Upper lobe of left lung (tissue), 6 donors: Measurements from ENCODE around the gene BCAS3. TPM values are rescaled to one million over a fixed set of nuclear protein-coding genes. Genes with fewer than 3 reads are reported as not detected.

ENCODE experiments used
- ATAC-seq, 2 donors: fragments of 200-7000 bp; cut with Tn5 transposase; one replicate each; pipeline ENCODE4 v1.9.1; 2022; ENCODE audit warnings: mild to moderate bottlenecking in 2 of 2, moderate library complexity in 2 of 2; ENCODE audit not compliant: low FRiP score in 2 of 2
- DNase-seq, 2 donors: peaks; one replicate each; pipeline ENCODE4 v3.0.0-alpha.2; 2019 to 2020
- H3K27ac ChIP-seq, 4 donors: fragments of 200-600 bp; sonication (generic); one replicate each; pipeline ENCODE4 v1.5.1; 2016 to 2019
- H3K27me3 ChIP-seq, 4 donors: fragments of 200-600 bp; sonication (generic); one replicate each; pipeline ENCODE4 v1.5.1; 2017 to 2019
- H3K36me3 ChIP-seq, 4 donors: fragments of 200-600 bp; sonication (generic); one replicate each; pipeline ENCODE4 v1.5.1; 2016 to 2019
- H3K4me1 ChIP-seq, 4 donors: fragments of 200-600 bp; sonication (generic); one replicate each; pipeline ENCODE4 v1.5.1; 2018 to 2019
- H3K4me3 ChIP-seq, 4 donors: fragments of 200-600 bp; sonication (generic); one replicate each; pipeline ENCODE4 v1.5.1; 2017 to 2019; ENCODE audit warnings: mild to moderate bottlenecking in 2 of 4, moderate library complexity in 1 of 4
- H3K9me3 ChIP-seq, 4 donors: fragments of 200-600 bp; sonication (generic); one replicate each; pipeline ENCODE4 v1.5.1; 2018 to 2019
- CTCF ChIP-seq, 6 experiments: fragments of 450-650 bp in 4 of 6; fragments of 200-600 bp in 2 of 6; sonication (generic) in 2 of 6; IDR thresholded peaks; one replicate each; pipeline ENCODE4 v1.5.1; 2016 to 2019; ENCODE audit warnings: antibody characterized with exemption in 6 of 6
- EP300 ChIP-seq, 4 donors: sonication (generic); formaldehyde crosslinking; IDR thresholded peaks; one replicate each; pipeline ENCODE4 v1.5.1; 2017; ENCODE audit warnings: antibody characterized with exemption in 4 of 4, control low read depth in 2 of 4
- POLR2A ChIP-seq, 4 donors: fragments of 450-650 bp; IDR thresholded peaks; one replicate each; pipeline ENCODE4 v1.5.1; 2016 to 2017; ENCODE audit warnings: antibody characterized with exemption in 4 of 4, mild to moderate bottlenecking in 2 of 4
- POLR2AphosphoS5 ChIP-seq, 2 donors: sonication (generic); formaldehyde crosslinking; IDR thresholded peaks; one replicate each; pipeline ENCODE4 v1.5.1; 2017; ENCODE audit warnings: antibody characterized with exemption in 2 of 2
- WGBS, 2 donors: methylation state at CpG; one replicate each; pipeline ENCODE4 v1.1.5; 2017 to 2018; 5-methylcytosine and 5-hydroxymethylcytosine counted together
- total RNA-seq, 6 donors: library from RNA; depleted of rRNA in 4 of 6; stranded (reverse); fragments of >200 nt in 4 of 6; gene quantifications; one replicate each; pipeline versions ENCODE4 v1.1.0 to v1.2.1, GENCODE V29; 2016 to 2021
- donor health status: DM: no; HTN: no; CAD: no; lungs with moderate emphysema.
- donor health status: DM: no; HTN: yes; CAD: no; lungs with severe emphysema.

Gene BCAS3
- total RNA-seq, 6 donors from 2014 or later = 20.1 to 111 (median 37.0) TPM

GRCh38 chr17:61223725-61224124 is 546.1 kb downstream of the BCAS3 start:
- H3K4me1 ChIP-seq = peaks cover 11 to 28% (median 20%) of the 10 kb centered on the region in 4 donors
- no peak overlapping the region for H3K27ac ChIP-seq
- H3K4me3 ChIP-seq = no peak overlapping the region
- ATAC-seq (no peak), DNase-seq (no peak)
- no peaks in the 10 kb centered on the region for H3K9me3 ChIP-seq
- H3K27me3 ChIP-seq = no peaks in the 10 kb centered on the region
- no peaks in the 10 kb centered on the region for H3K36me3 ChIP-seq
- TF ChIP-seq POLR2AphosphoS5 (IDR thresholded peaks at IDR 0.05) (no peak), CTCF (IDR thresholded peaks at IDR 0.05) (no peak), EP300 (IDR thresholded peaks at IDR 0.05) (no peak), POLR2A (IDR thresholded peaks at IDR 0.05) (no peak)
- WGBS, 2 donors = 93 to 97% methylated on average over 1 of the region's 1 CpG

GRCh38 chr17:61225178-61225882 is 547.7 kb downstream of the BCAS3 start:
- ATAC-seq = no peak
- peaks cover 0 to 16% (median 13%) of the 10 kb centered on the region in 4 donors for H3K4me1 ChIP-seq
- H3K27me3 ChIP-seq = no peaks in the 10 kb centered on the region
- DNase-seq = no peak
- no peak overlapping the region for H3K4me3 ChIP-seq
- TF ChIP-seq EP300 (IDR thresholded peaks at IDR 0.05) (no peak), POLR2AphosphoS5 (IDR thresholded peaks at IDR 0.05) (no peak), CTCF (IDR thresholded peaks at IDR 0.05) (no peak), POLR2A (IDR thresholded peaks at IDR 0.05) (no peak)
- no peaks in the 10 kb centered on the region for H3K9me3 ChIP-seq
- no peaks in the 10 kb centered on the region for H3K36me3 ChIP-seq
- H3K27ac ChIP-seq = no peak overlapping the region
- WGBS, 2 donors = 70 to 73% methylated on average over 5 of the region's 5 CpGs

GRCh38 chr17:61227866-61228265 is 550.2 kb downstream of the BCAS3 start:
- TF ChIP-seq CTCF (IDR thresholded peaks at IDR 0.05) (no peak), EP300 (IDR thresholded peaks at IDR 0.05) (no peak), POLR2AphosphoS5 (IDR thresholded peaks at IDR 0.05) (no peak), POLR2A (IDR thresholded peaks at IDR 0.05) (no peak)
- H3K4me3 ChIP-seq = no peak overlapping the region
- H3K36me3 ChIP-seq = no peaks in the 10 kb centered on the region
- H3K27me3 ChIP-seq = no peaks in the 10 kb centered on the region
- no peak overlapping the region for H3K27ac ChIP-seq
- ATAC-seq (no peak), DNase-seq (no peak)
- no peaks in the 10 kb centered on the region for H3K9me3 ChIP-seq
- peaks cover 0 to 2% (median 0%) of the 10 kb centered on the region in 4 donors for H3K4me1 ChIP-seq

GRCh38 chr17:61230461-61230860 is 552.8 kb downstream of the BCAS3 start:
- ATAC-seq (no peak), DNase-seq (no peak)
- TF ChIP-seq EP300 (IDR thresholded peaks at IDR 0.05) (no peak), POLR2AphosphoS5 (IDR thresholded peaks at IDR 0.05) (no peak), POLR2A (IDR thresholded peaks at IDR 0.05) (no peak), CTCF (IDR thresholded peaks at IDR 0.05) (no peak)
- H3K36me3 ChIP-seq = no peaks in the 10 kb centered on the region
- WGBS, 2 donors = 98 to 100% methylated on average over 2 of the region's 2 CpGs
- H3K4me1 ChIP-seq = peaks cover 9 to 14% (median 9%) of the 10 kb centered on the region in 4 donors
- H3K9me3 ChIP-seq = no peaks in the 10 kb centered on the region
- H3K27ac ChIP-seq = no peak overlapping the region
- H3K4me3 ChIP-seq = no peak overlapping the region
- H3K27me3 ChIP-seq = no peaks in the 10 kb centered on the region
